Suprapubic skin (tissue), 4 donors: ENCODE results near the gene ZNF502.

Experiments
- POLR2A ChIP-seq, 2 donors: fragments of 450-650 bp; IDR thresholded peaks; one replicate each; pipeline ENCODE4 v1.6.1; 2017; ENCODE audit warnings: antibody characterized with exemption in 2 of 2, mild to moderate bottlenecking in 2 of 2, moderate library complexity in 2 of 2
- POLR2AphosphoS5 ChIP-seq, 3 donors: sonication (generic); formaldehyde crosslinking; IDR thresholded peaks; one replicate each; pipeline ENCODE4 v1.6.1; 2017; ENCODE audit warnings: antibody characterized with exemption in 3 of 3
- TF ChIP-seq, protein P1 (sequence below), 2 donors: fragments of 200-600 bp in 1 of 2; fragments of 450-650 bp in 1 of 2; sonication (generic) in 1 of 2; IDR thresholded peaks; one replicate each; pipeline ENCODE4 v1.5.1; 2016 to 2019; ENCODE audit warnings: antibody characterized with exemption in 2 of 2, mild to moderate bottlenecking in 1 of 2, moderate library complexity in 1 of 2

DNA sequence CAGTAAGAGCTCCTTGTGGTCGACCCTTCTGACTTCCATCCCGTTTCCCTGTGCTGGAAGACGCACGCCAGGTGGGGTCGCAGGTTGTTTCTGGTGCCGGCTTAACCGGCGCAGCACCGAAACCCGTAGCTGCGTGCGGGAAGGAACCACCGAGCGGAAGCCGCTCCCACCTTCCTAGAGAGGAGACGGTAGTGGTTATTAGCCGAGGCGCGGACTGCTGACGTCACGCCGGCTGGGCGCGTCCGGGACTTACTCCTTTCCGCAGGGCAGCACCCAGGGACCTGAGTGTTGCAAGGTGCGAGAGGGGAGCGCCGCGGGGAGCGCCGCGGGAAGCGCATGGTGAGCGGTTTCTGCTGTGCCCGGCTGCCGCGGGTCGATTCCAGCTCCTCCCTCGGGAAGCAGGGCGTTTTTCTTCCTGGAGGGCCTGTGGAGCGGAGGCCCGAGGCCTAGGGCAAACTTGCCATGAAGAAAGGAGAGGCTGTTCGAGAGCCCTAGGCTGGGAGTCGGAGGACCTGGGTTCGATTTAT is 17.0 kb downstream of the ZNF502 start, which contains the start of gene ZNF501:
- TF ChIP-seq, protein P1, sequence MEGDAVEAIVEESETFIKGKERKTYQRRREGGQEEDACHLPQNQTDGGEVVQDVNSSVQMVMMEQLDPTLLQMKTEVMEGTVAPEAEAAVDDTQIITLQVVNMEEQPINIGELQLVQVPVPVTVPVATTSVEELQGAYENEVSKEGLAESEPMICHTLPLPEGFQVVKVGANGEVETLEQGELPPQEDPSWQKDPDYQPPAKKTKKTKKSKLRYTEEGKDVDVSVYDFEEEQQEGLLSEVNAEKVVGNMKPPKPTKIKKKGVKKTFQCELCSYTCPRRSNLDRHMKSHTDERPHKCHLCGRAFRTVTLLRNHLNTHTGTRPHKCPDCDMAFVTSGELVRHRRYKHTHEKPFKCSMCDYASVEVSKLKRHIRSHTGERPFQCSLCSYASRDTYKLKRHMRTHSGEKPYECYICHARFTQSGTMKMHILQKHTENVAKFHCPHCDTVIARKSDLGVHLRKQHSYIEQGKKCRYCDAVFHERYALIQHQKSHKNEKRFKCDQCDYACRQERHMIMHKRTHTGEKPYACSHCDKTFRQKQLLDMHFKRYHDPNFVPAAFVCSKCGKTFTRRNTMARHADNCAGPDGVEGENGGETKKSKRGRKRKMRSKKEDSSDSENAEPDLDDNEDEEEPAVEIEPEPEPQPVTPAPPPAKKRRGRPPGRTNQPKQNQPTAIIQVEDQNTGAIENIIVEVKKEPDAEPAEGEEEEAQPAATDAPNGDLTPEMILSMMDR (IDR thresholded peaks at IDR 0.05): no peak
- TF ChIP-seq POLR2A (IDR thresholded peaks at IDR 0.05) (no peak), POLR2AphosphoS5 (IDR thresholded peaks at IDR 0.05) (peak in 1 of 3 donors; percentile 90)
